OCI-M2 (cell line): ENCODE measurements around the gene AHCYL1.
"Not testable (repeated sequence)": the region's sequence is repeated elsewhere in the genome, so short reads cannot be mapped to it uniquely, and the experiment has no call there.

Experiments used
- DNase-seq: peaks from one replicate; lab custom pipeline; 2025; ENCODE audit not compliant: unreplicated experiment; lab: John Stamatoyannopoulos, UW

Gene AHCYL1

GRCh38 chr1:109984456-109985246 is at the start of gene AHCYL1:
Gene AHCYL1, plus strand, starts transcription at chr1:109984765. Its CDS starts 288 bp downstream, at chr1:109985053.
- peak; percentile 90 for DNase-seq

- DNase-seq, result no peak
These were observed 49.1 kb upstream of the AHCYL1 start for GRCh38 chr1:109935451-109935900.

- no peak for DNase-seq
These were observed 46.8 kb upstream of the AHCYL1 start for GRCh38 chr1:109937738-109938137.

- DNase-seq, result no peak
These were observed 46.0 kb upstream of the AHCYL1 start for GRCh38 chr1:109938556-109938955.

- DNase-seq, result no peak
These were observed 42.1 kb upstream of the AHCYL1 start for GRCh38 chr1:109942434-109942833.

GRCh38 chr1:109944541-109944940 is 40.0 kb upstream of the AHCYL1 start:
- DNase-seq, result no peak

GRCh38 chr1:109946511-109946910 is 38.1 kb upstream of the AHCYL1 start:
- no peak for DNase-seq

GRCh38 chr1:109947582-109948284 is 36.8 kb upstream of the AHCYL1 start:
- no peak for DNase-seq

GRCh38 chr1:109948285-109948630 is 36.3 kb upstream of the AHCYL1 start:
- no peak for DNase-seq

GRCh38 chr1:109950038-109950437 is 34.5 kb upstream of the AHCYL1 start:
- DNase-seq, result no peak

GRCh38 chr1:109950509-109950908 is 34.1 kb upstream of the AHCYL1 start:
- DNase-seq, result no peak

- DNase-seq, result not testable (repeated sequence)
These were observed 33.1 kb upstream of the AHCYL1 start for GRCh38 chr1:109951501-109951900.

GRCh38 chr1:109954041-109954512 is 30.5 kb upstream of the AHCYL1 start:
- no peak for DNase-seq

GRCh38 chr1:109959632-109959973 is 25.0 kb upstream of the AHCYL1 start:
- DNase-seq, result no peak

GRCh38 chr1:109959974-109960744 is 24.4 kb upstream of the AHCYL1 start:
- no peak for DNase-seq

GRCh38 chr1:109960745-109961094 is 23.8 kb upstream of the AHCYL1 start:
- DNase-seq, result no peak

- no peak for DNase-seq
These were observed 20.7 kb upstream of the AHCYL1 start for GRCh38 chr1:109963864-109964263.

GRCh38 chr1:109969146-109969829 is 15.3 kb upstream of the AHCYL1 start:
- no peak for DNase-seq

GRCh38 chr1:109969907-109970306 is 14.7 kb upstream of the AHCYL1 start:
- no peak for DNase-seq

- DNase-seq, result no peak
These were observed 13.0 kb upstream of the AHCYL1 start for GRCh38 chr1:109971559-109971958.

GRCh38 chr1:109974191-109974590 is 10.4 kb upstream of the AHCYL1 start:
- no peak for DNase-seq
